ENCODE measurements around the gene NACC2.
A peak's percentile ranks its signal among the peaks of the same experiment; 100 is the strongest.

NACC2 gene, protein sequence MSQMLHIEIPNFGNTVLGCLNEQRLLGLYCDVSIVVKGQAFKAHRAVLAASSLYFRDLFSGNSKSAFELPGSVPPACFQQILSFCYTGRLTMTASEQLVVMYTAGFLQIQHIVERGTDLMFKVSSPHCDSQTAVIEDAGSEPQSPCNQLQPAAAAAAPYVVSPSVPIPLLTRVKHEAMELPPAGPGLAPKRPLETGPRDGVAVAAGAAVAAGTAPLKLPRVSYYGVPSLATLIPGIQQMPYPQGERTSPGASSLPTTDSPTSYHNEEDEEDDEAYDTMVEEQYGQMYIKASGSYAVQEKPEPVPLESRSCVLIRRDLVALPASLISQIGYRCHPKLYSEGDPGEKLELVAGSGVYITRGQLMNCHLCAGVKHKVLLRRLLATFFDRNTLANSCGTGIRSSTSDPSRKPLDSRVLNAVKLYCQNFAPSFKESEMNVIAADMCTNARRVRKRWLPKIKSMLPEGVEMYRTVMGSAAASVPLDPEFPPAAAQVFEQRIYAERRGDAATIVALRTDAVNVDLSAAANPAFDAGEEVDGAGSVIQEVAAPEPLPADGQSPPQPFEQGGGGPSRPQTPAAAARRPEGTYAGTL

DNA sequence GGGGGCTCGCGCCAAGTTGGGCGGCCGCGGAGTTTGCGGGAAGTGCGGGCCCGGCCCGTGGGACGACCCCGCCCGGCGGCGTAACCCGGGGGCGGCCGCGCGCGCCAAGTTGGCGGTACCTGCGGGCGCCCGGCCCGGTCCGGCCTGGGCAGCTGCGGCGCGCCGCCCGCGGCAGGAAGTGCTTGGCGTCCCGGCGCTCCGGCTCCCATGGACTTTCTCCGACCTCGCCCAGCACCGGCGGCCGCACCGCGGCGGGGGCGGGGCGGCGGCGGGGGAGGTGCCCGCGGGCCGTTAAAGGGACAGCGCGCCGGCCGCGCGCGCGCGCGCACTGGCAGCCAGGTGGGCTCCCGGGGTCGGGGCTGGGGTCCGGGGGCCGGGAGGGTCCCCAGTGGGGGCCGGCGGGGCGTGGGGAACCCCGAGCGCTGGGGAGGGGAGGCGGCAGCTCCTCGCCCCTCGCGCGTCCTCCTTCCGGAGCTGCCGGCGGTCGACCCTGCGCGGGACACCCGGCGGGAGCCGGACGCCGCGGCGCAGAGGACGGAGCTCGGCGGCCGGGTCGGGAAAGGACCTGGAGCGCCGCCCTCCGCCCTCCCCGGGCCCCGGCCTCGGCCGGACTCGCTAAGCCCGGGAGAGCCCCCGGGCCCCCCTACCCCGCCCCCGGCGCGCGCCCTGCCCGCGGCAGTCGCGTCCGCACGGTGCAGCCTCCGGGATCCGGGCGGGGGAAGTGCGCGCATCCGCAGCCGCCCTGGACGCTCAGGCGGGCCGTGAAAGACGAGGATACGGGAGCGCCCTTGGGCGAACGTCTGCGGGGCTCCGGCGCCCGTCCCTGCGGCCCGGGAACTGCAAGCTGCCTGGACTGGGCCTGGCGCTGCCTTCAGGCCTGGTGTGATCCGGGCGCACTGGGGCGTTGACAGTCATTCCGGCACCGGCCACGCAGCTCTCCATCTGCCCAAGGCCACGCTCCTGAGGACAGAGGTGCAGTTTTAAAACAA lies at the start of gene NACC2:
Gene NACC2, minus strand, starts transcription at position 220 of the 989 bp plus-strand sequence. CDS start 44,768 bp downstream, outside the sequence.
- peak; percentile 74 for DNase-seq

DNA sequence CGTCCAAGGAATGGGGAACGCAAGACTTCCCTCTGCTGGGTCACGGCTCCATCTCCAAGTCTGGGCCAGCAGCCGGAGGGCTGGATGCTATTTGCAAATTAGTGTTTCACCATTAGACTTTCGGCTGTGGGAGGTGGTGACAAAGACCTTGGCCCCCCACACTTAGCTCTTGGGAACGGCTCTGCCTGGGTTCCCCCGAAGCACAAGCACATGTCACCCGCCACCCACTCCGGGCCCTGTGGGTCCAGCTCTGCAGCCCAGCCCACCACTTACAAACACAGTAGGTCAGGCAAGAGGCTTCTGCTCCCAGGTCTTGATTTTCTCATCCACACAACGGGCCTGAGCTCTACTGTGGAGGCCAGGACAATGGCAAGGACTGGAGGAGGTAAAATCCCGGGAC lies 49.4 kb upstream of the NACC2 start:
- DNase-seq: no peak

DNA sequence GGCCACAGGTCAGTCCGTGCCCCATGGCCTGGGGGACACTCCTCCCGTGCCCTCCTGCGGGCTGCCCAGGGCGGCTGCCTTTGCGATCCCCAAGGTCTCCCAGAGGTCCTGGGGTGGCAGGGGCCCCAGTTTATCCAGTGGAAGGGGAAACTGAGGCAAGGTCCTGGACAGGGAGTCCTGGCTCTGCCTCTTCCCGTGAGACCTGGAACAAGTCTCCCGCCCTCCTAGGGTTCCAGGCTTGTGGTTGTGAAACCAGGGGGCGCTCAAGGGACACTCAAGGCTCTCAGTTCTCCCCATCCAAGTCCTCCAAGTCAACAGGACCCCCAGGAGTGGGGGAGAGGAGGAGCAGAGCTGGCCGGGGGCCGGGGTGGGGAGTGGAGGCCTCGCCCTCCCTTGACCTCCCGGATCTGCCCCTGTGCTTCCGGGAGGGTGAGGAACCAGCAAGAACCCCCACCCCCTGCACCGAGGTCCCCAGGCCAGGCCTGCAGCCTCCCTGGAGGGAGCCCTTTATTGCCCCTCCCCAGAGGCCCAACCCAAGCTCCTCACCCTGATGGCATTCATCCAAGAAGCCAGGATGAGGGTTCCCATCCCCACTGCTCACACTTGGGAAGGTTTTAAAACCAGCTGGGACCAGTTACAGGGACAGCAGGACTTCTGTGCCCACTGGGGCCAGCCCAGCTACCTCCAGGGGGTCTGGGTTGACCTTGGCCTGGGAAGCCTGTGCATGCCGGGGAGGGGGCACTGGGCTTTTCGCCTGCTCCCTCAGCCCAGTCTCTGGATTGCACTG lies 48.3 kb upstream of the NACC2 start:
- no peak for DNase-seq

DNA sequence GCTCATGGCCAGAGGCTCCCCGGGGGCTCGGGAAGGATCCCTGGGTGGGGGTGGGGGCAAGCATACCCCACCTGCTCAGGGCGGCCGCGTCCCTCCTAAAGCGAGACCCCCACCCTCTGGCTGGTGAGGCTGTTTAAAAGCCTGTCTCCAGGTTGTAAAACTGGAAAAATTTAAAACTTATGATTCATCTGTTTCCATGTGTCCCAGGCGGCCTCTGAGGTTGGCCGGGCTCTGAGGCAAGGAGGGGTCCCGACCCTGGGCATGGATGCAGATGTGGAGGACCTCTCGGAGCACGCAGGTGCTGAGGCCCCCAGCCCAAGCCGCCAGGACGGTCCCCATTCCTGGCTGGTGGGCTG lies 47.7 kb upstream of the NACC2 start:
- no peak for DNase-seq

DNA sequence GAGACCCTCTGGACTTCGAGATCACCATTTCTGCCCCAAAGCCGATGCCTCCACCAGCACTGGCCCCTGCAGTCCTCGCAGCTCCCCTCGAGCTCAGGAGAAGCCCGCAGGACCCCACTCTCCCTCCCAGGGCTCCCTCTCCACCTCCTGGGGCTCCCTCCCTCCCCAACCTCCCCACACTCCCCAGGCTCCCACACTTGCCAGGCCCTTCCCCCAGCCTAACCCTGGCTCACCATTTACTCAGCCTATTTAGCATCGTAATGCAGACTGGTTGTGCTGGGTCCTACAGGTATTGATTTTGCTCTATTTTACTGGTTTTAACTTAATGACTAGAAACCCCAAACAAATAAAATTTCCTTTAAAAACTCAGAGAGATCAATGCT lies 47.3 kb upstream of the NACC2 start:
- DNase-seq: no peak

DNA sequence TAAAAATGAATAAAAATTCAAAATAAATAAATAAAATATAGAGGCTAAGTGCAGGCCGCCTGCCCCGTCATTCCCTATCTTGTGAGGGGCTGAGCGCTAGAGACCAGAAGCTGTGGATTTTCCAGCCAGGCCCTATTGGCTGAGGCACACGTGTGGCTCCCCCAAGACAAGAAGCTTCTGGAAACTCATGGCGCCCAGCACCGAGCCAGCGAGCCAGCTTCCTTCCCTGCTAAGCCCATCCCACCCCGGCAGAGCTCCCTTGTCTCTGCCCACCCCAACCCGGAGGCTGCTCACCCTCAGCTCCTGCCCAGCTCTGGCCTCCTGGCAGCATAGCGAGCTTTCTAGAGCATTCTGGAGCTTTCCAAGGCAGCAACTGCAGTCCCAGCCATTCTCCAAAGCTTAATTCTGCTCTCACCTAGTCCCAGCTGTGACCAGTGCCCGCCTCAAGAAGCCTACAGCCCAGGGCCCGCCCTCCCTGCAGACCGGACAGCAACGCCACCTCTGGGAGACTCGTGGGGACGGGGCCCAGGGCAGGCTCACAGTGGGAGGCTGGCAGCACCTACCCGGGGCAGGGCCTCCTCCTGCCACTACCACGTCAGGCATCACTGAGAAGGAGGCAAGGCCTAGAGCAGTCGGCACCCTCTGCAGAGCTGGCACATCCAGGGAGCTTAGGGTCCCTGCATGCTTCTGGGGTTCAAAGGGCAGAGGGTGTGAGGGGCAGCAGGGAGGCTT lies 46.8 kb upstream of the NACC2 start:
- DNase-seq: no peak

DNA sequence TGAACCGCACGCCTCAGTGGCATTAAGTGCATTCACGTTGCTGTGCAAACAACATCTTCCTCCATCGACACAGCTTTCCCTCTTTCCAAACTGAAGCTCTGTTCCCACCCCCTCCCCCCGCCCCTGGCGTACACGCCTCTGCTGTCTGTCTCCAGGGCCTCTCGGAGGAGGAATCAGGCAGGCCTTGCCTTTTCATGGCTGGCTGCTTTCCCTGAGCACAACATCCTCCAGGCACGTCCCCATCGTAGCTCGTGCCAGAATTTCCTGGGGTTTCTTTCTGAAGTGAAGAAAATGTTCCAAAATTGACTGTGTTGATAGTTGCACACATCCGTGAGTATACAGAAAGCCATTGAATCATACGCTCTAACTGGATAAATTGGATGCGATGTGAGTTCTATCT lies 45.9 kb upstream of the NACC2 start:
- DNase-seq: peak; percentile 78

DNA sequence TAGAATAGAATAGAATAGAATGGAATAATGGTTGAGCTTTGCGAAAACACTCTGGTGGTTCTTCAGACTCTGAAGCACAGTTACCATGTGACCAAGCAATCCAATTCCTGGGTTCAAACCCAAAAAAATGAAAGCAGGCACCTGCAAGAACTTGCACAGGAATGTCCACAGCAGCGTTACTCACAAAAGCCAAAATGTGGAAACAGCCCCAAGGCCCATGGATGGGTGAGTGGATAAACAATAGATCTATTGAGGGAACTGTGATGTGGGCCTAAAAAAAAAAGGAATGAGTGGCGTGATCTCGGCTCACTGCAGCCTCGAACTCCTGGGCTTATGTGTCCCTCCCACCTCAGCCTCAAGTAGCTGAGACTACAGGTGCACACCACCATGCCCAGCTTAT lies 45.0 kb upstream of the NACC2 start:
- DNase-seq: no peak

DNA sequence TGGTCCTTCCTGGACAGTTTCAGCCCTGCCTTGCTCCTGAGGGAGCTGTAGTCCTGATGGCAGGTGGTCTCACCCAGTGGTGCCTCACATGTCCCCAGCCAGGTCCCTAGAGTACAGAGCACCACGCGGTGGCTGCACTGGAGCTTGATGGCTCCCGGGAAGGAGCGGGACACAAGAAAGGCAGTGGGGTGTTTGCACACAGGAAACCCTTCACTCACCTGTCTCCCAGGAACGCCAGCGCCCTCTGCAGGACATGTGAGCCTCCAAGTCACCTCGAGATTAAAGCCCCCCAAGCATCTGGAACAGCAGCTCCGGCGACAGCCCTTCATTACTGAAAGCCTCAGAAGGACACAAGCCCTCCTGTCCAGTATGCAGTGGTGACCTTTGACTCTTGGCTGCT lies 43.5 kb upstream of the NACC2 start:
- no peak for DNase-seq

DNA sequence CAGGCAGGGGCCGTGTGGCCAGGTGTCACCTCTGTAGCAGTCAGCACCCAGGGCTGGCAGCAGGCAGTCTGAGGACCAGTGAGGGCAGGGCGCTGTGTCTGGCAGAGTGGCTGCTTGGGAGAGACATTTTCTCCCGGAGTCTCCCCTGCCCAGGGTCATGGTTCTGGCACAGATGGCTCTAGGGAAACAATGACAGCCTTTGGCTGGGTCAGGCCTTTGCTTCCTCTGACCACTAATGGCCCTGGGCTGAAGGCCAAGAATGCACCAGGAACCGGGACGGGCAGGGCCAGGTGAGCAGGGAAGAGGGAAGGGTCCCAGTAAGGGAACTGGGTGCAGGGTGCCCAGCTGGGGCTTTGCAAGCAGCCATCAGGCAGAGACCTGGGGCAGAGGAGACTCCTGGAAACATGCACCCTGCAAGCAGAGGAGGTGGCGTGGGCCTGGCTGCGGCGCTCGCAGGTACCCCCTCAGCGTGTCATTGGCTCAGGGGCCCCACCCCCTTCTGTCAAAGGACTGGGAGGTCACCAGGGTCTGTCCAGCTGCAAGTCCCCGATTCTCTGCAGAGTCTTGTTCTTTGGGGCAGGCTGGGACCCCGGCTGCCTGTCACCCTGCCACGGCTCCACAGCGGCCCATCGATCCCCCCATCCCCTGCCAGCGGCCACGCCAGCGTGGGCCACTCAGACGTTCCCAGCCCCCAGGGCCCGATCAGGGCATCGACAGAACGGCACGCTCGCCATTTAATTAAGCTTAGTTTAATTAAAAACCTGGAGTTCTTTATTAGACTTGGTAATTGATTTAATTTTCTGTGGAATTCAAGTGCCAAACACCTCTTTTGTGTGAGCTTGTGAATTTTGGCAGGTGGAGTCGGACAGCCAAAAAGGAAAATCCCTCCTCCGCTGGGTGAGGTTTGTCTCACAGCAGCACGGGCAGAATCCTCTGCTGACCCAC lies 42.5 kb upstream of the NACC2 start:
- no peak for DNase-seq

DNA sequence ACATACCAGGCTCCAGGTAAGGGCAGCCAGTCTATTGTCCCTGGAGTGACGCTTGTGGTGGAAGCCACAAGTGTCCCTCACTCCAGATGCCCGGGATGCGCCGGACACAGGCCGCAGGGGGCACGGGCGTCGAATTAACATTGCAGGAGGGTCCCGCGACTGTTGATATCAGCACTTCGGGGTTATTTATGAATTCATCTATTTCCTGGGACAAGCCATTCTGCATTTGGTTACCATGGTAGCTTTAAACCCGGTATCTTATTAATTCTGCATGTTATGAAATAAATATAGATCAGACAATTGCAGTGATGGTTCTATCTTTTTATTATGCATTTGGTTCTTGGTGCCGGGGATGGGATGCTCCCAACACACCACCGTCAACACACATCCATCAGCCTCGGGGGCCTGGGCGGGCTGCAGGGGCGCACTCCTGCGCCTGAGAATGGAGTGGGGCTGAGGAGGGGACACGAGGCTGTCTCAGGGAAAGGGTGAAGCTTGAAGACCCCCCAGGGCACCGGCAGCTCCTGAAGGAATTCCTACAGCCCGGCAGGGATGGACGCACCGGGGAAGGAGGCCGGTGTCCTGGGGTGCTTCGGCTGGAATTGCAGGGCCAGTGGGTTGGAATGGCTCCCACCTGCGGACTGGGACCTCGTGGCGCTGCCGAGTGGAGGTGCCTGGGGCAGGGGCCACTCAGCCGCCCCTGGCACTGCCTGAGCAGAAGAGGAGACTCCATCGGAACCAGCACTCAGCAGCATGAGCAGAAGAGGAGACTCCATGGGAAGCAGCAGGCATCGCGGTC lies 41.2 kb upstream of the NACC2 start:
- DNase-seq: no peak

DNA sequence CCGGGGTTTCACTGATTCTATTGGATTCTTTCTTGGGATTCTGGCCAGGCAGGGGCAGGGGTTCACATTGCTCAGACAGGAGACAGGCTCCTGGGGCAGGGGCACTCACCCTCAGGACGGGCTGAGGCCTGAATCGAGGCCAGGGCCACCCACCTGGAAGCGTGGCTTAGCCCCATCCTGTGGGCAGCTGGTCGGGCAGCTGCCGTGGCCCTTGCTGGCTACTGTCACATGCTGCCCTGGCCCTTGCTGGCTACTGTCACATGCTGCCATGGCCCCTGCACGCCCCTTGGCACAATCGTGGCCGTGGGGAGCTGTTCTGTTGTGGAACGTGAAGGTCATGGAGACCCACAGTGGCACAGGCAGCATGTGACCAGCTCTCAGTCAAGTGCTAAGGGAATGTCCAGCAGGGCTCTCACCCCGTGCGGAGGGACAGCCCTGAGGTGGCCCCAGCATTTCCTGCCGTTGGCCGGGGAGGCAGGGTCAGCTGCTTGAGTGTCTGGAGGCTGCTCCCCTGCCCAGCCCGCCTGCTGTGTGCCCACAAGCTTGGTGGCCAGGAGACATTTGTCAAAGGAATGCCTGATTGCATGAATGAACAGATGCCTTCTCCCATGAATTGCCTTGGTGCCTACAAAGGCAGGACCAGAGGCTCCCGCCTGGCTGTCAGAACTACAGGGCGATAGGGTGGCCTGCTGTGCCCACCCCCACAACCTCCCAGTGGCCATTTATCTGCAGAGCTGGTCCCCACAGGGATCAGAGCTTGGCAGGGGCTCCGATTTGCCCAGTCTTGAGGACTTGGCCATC lies 40.4 kb upstream of the NACC2 start:
- no peak for DNase-seq

DNA sequence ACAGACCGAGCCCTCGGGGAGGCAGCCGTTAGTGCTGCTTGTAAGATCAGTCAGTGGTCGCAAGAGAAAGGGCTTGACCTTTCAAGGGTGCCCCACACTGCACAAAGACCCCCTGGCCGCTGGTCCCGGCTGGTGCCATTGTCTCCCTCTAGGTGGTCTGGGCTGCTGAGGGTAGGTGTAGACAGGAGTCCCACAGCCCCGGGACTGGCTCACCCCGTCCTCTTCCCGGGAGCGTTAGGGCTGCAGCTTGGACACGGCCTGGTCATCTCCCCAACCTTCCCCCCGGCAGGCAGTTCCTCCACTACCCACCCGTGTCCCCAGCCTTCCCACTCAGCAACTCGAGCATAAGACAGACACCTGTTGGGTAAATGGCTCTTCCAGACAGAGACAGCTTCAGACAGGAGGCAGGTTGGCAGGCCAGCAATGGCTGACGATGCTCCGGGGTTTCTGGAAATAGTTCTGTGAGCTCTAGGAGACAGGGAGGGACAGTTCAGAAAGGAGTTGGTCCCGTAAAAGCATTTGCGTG lies 38.9 kb upstream of the NACC2 start:
- DNase-seq: no peak

DNA sequence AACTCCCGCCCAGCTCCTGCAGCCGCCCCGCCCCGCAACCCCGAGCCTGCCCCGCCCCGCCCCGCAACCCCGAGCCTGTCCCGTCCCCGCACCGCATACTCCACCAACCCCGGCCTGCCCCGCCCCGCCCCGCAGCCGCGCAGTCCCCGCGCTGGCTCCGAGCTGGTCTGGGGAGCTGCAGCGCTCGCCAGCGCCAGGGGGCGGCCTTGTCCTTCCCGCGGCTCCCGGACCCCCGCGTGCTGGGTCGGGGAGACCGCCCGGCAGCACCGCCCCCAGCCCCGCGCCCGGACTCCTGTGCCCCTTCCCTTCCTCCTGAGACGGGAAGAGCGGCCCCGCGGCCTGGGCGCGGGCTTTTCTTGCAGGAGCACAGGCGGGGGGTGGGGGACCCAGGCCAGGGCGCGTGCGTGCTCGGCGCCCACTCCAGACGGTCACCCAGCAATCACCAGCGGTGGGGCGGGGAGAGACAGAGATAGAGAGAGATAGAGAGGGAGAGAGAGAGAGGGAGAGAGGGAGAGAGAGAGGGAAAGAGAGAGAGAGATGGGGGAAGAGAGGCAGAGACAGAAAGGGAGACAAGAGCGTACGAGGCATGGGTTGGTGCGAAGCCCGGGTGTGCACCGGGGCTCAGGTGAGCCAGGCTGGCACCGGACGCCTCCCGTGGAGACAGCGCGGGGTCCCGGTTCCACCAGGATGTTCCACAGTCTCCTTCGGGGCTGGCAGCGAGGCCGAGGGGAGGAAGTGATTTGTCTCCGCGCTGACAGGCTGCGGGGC lies 38.3 kb upstream of the NACC2 start:
- no peak for DNase-seq

DNA sequence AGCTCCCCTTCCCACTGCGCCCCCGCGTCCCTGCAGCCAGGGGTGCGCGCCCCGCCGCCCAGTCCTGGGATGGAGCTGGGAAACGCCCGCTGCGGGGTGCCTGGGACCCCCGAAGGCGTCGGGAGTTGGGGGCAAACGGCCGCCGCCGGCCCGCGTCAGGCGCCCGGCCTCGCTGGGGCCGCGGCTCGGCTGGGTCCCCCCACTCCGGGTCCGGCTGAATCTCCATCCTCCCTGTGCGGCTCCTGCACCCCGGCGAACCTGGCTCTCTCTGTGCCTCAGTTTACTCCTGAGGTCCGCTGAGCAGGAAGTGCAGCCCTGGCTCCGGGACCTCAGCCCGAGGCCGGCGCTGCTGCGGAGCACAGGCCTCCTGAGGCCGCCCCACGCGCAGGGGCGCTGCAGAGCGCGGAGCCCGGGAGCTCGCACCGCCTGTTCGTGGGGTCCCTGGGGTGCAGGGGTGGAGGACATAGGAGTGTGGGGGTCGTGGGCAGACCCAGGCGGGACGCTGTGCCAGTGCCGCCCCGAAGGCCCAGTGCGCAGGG lies 37.5 kb upstream of the NACC2 start:
- DNase-seq: no peak

DNA sequence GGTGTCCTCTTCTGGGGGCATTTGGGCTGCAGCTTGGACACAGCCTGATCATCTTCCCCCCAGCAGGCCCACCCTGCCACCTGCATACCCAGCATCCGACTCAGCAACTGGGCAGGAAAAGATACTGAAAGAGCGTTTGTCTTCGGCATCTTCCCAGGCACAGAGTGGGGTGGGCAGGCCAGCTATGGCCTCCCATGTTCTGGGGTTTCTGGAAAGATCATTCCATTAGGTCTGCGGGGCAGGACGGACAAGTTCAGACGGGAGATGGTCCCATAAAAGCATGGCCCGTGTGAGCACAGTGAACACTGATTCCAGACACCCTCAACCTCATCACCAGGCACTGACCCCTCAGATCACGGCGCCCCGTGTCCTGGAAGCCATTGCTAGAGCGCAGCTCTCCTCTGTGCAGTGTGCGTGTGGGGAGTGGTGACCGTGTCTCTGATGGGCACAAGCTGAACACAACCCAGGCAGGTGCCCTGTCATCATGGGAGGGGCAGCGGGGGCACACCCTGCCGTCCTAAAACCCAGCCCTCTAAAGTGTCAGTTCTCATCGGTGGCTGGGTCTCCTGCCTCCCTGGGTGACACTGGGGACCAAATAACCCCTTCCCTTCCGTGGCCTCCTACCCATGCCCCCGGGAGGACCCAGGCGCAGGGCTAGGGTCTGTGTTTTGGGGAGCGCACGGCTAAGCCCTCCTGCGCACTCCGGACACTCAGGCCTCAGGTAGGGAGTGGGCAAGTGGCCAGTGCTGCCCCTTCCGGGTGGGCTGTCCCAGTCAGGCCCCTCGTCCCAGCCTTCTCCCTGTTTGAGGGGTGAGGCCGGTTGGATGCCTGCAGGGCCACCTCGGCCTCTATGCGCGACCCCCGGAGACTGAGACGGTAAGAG lies 36.8 kb upstream of the NACC2 start:
- no peak for DNase-seq

DNA sequence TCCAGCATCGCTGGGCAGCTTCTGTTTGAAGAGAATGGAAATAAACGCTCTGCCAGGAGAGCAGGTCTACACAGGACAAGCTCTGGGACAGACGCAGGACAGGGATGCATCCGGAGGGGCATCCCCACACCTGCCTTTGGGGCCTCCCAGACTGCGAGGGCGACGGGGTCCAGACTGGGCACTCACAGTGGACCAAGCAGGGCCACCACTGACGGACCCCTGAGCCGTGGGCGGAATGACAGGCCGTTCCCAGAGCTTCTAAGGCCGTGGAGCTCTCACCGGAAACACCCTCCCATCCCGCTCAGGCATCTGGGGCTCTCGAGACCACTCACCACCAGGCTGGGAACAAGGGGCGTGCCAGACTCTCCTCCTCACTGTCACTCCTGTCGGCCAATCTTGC lies 34.1 kb upstream of the NACC2 start:
- no peak for DNase-seq
